COR-L47 (cell line): ENCODE results near the gene TBC1D24.
A peak's percentile ranks its signal among the peaks of the same experiment; 100 is the strongest.

ENCODE experiments used
- DNase-seq: peaks from one replicate; lab custom pipeline; 2025; lab: John Stamatoyannopoulos, UW

Gene TBC1D24

GRCh38 chr16:2482708-2483534 lies 8.0 kb downstream of the TBC1D24 start:
- DNase-seq = peak; percentile 33

- DNase-seq = no peak
Measured at GRCh38 chr16:2483939-2484897, 9.3 kb downstream of the TBC1D24 start.

GRCh38 chr16:2484898-2485508 lies 10.1 kb downstream of the TBC1D24 start:
- DNase-seq = no peak

GRCh38 chr16:2485811-2486507 lies 11.0 kb downstream of the TBC1D24 start:
- DNase-seq = no peak

GRCh38 chr16:2486645-2487516 lies 12.0 kb downstream of the TBC1D24 start:
- DNase-seq = no peak

DNA sequence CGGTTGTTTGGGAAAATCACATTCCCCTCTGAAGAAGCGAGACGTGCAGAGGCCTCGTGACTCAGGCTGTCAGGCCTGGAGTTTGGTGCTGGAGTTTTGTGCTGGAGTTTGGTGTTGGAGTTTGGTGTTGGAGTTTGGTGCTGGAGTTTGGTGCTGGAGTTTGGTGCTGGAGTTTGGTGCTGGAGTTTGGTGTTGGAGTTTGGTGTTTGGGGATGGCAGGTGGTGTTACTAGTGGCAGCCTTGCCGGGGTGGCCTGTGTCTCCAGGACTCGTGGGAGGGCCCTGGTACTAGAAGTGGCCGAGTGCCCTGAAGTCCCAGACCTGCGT lies 12.6 kb downstream of the TBC1D24 start:
- no peak for DNase-seq

GRCh38 chr16:2487903-2488531 lies 13.1 kb downstream of the TBC1D24 start:
- no peak for DNase-seq

DNA sequence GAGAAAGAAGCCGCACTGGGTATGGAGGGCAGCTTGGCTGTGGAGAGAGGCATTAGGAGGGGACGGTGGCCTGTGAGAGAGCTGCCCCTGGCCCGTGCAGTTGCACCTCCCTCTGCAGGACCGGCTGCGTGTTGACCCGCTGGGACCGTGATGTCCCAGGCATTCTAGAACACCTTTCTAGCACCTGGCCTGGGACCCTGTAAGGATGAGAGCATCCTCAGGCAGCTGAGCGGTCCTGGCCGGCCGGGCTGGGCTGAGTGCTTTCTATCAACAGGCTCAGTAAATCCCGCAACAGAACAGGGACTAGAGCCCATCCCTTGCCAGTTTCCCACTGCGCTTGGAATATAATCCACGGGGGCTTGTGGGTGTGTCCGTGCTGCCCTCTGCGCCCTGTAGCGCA lies 14.7 kb downstream of the TBC1D24 start:
- no peak for DNase-seq

DNA sequence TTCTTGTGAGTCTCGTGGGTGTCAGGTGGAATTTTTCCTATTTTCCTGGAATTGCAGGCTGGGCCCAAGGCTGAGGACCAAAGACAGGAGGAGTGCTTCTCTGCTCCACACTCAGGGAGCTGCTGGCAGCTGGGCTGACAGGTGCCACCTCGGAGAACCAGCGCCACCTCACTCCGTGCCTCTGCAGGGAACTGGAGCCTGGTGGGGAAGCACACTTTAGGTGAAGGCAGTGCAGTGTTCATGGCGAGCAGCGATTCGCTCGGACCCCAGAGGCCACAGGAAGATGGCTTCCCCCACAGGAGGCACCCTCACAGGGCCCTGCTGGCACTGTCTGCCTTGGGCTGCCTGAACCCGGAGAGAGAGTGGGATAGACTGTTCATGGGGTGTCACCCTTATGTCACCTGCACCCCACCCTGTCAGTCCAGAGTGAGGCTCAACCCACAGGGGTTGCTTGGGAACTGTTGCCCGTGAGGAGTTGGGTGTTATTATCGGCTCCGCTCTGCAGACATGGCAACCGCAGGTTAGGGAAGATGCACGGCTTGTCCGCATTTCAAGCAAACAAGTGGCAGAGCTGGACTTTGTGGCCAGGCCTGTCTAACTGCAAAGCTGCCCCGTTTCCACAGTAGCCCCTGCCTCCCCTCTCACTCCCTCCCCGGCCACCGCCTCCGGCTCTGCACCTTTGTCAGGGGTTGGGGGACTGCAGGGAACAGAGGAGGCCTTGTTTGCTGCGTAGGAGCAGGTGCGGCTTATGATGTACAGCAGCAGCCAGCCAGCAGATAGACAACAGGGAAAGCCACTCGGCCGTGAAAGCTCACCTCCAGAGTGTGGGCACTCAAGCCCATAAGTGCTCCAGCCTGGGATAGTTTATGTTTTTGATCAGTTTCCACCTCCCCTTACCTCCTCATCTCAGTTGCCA lies 15.5 kb downstream of the TBC1D24 start:
- DNase-seq = no peak

DNA sequence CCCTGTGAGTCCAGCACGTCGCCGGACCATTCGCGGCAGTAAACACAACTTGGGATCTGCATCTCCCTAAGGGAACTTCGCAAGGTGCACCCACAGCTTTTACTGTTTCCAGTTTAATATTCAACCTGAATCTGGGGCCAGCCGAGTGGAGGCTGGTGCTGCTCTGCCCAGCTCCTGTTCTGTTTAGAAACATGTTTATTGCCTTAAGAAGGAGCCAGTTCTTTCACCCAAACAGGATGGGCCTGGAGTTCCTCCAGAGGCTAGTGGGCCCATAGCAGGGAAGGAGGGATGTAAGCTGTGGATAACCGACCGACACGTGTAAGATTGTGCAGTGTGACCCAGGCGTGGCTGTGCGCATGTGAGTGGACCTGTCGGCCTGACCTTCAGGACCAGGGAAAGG lies 17.4 kb downstream of the TBC1D24 start:
- DNase-seq = no peak

GRCh38 chr16:2493605-2494004 lies 18.7 kb downstream of the TBC1D24 start:
- no peak for DNase-seq

- DNase-seq = no peak
Measured at GRCh38 chr16:2494616-2495015, 19.7 kb downstream of the TBC1D24 start.

- DNase-seq = no peak
Measured at GRCh38 chr16:2495041-2495440, 20.1 kb downstream of the TBC1D24 start.

GRCh38 chr16:2496223-2497115 lies 21.5 kb downstream of the TBC1D24 start:
- no peak for DNase-seq

DNA sequence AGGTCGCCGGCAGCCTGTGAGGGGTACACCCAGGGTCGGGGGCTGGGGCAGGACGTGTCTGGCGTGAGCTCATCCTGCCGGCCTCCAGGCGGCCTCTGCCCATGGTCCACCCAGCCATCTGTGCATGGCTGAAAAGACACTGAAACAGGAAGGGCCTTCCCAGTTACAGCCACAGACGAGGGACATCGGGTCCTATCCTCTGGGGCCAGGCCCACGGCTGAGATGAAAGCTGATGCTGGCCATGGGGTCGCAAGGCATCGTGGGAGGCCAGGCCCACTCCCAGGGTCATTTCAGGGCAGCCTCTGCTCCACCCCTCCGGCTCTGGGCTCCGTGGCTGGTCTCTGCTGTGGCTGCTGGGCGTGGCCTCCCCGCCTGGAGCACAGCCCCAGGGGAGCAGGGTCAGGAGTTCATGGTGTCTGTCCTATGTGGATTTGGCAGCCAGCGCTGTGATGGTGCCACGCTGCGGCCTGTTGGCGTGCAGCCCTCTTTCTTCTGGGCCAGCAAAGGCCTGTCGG lies 22.2 kb downstream of the TBC1D24 start:
- no peak for DNase-seq

- DNase-seq = no peak
Measured at GRCh38 chr16:2497695-2498484, 23.0 kb downstream of the TBC1D24 start.

GRCh38 chr16:2498531-2499253 lies 23.8 kb downstream of the TBC1D24 start:
- DNase-seq = no peak
